KMS-11 (cell line): ENCODE measurements around the gene CPLANE2.

Experiments used
- H2AFZ ChIP-seq: fragments of 200-600 bp; sonication (generic); 2 replicates; pipeline ENCODE4 v1.6.1; 2016; ENCODE audit warnings: antibody characterized with exemption, mixed run types, low read depth
- H3K27ac ChIP-seq: fragments of 200-600 bp; sonication (generic); 2 replicates; pipeline ENCODE4 v1.6.1; 2016; ENCODE audit warnings: mild to moderate bottlenecking, mixed run types
- H3K27me3 ChIP-seq: fragments of 200-600 bp; sonication (generic); 2 replicates; pipeline ENCODE4 v1.6.1; 2017; ENCODE audit warnings: mild to moderate bottlenecking, low read depth, mixed run types, moderate library complexity; ENCODE audit not compliant: insufficient read depth
- H3K36me3 ChIP-seq: fragments of 200-600 bp; sonication (generic); 2 replicates; pipeline ENCODE4 v1.6.1; 2017; ENCODE audit warnings: mild to moderate bottlenecking, mixed run types; ENCODE audit not compliant: insufficient read depth
- H3K4me1 ChIP-seq: fragments of 200-600 bp; sonication (generic); 2 replicates; pipeline ENCODE4 v1.6.1; 2016; ENCODE audit warnings: mild to moderate bottlenecking, low read depth, mixed run types; ENCODE audit not compliant: poor library complexity, severe bottlenecking
- H3K4me2 ChIP-seq: fragments of 200-600 bp; sonication (generic); 2 replicates; pipeline ENCODE4 v1.7.0; 2016; ENCODE audit warnings: mild to moderate bottlenecking, mixed run types
- H3K4me3 ChIP-seq: fragments of 200-600 bp; sonication (generic); IDR thresholded peaks from 2 replicates; pipeline ENCODE4 v1.6.1; 2017; ENCODE audit warnings: low read depth, low read length, mixed read lengths; ENCODE audit not compliant: insufficient read depth
- H3K79me2 ChIP-seq: fragments of 200-600 bp; sonication (generic); 2 replicates; pipeline ENCODE4 v1.6.1; 2016; ENCODE audit warnings: low read depth, mixed run types; ENCODE audit not compliant: insufficient read depth
- H3K9ac ChIP-seq: fragments of 200-600 bp; sonication (generic); 2 replicates; pipeline ENCODE4 v1.6.1; 2016; ENCODE audit warnings: mild to moderate bottlenecking, mixed run types
- H4K20me1 ChIP-seq: fragments of 200-600 bp; sonication (generic); 2 replicates; pipeline ENCODE4 v1.6.1; 2016; ENCODE audit warnings: mild to moderate bottlenecking, mixed run types; ENCODE audit not compliant: insufficient read depth
- TF ChIP-seq, protein P1 (sequence below): fragments of 200-600 bp; sonication (generic); conservative IDR thresholded peaks from 2 replicates; pipeline ENCODE4 v1.6.1; 2017; ENCODE audit warnings: low read depth, mild to moderate bottlenecking, antibody characterized with exemption, low read length, moderate library complexity, mixed read lengths

Gene CPLANE2

DNA sequence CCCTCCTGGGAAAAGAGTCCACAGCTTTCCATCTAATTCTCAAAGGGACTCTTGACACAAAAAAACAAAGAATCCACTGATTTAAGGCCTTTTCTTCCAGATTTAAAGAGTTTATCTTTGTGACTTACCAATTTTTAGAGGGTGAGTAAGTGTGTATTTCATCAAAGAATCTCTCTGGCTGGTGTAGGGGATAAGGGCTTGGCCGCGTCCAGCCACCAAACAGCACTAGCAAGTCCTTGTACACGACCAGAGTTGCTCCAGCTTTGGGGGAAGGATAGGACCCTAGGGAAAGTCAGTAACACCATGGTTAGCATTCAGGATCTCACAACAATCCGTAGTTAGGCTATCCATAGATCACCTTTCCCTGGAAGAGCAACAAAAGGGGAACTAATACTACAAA is 19.5 kb upstream of the CPLANE2 start:
- Histone ChIP-seq H2AFZ (no peak overlapping the region), H4K20me1 (no peaks in the 10 kb centered on the region), H3K9ac (no peak overlapping the region), H3K27ac (no peak overlapping the region), H3K27me3 (no peaks in the 10 kb centered on the region), H3K4me3 (no peak overlapping the region), H3K79me2 (no peaks in the 10 kb centered on the region), H3K4me2 (no peak overlapping the region), H3K36me3 (no peaks in the 10 kb centered on the region), H3K4me1 (peaks cover 25% of the 10 kb centered on the region)
- TF ChIP-seq, protein P1, sequence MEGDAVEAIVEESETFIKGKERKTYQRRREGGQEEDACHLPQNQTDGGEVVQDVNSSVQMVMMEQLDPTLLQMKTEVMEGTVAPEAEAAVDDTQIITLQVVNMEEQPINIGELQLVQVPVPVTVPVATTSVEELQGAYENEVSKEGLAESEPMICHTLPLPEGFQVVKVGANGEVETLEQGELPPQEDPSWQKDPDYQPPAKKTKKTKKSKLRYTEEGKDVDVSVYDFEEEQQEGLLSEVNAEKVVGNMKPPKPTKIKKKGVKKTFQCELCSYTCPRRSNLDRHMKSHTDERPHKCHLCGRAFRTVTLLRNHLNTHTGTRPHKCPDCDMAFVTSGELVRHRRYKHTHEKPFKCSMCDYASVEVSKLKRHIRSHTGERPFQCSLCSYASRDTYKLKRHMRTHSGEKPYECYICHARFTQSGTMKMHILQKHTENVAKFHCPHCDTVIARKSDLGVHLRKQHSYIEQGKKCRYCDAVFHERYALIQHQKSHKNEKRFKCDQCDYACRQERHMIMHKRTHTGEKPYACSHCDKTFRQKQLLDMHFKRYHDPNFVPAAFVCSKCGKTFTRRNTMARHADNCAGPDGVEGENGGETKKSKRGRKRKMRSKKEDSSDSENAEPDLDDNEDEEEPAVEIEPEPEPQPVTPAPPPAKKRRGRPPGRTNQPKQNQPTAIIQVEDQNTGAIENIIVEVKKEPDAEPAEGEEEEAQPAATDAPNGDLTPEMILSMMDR, result no peak

DNA sequence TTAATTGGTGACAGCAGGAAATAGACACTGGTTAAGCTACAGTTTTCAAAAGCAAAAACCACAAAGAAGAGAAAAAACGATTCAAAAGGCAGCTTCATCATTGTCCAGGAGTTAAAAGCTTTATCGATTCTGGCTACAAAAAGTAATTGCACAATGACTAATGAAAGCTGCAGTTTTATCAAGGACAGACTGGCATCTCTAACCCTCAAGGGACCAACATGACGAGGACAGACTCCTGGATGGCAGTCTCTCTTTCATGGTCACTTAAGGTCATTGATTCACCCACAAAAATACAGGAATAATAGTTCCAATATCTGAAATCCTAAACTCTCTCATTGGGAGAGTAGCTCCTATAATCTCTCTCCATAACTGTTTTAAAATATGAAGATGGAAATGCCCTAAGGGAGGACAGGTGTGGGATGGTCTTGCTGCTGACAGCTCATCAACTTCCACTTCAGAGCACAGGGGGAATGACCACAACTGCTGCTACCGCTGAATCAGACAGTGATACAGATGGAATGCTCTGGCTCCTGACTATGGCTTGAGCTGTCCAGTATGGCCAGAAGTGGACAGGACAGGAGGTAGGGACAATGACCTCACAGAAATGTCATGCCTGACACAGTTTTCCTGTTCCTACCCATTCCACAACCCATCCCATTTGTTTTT is 17.4 kb upstream of the CPLANE2 start:
- TF ChIP-seq, protein P1, result no peak
- peak overlapping the region; percentile 24; the same call in 1 of the 2 replicates for H3K27ac ChIP-seq
- no peaks in the 10 kb centered on the region for H3K27me3 ChIP-seq
- no peaks in the 10 kb centered on the region for H3K79me2 ChIP-seq
- H4K20me1 ChIP-seq, result no peaks in the 10 kb centered on the region
- peaks cover 46% of the 10 kb centered on the region for H3K4me1 ChIP-seq
- no peaks in the 10 kb centered on the region for H3K36me3 ChIP-seq
- no peak overlapping the region for H2AFZ ChIP-seq
- H3K9ac ChIP-seq, result no peak overlapping the region
- H3K4me2 ChIP-seq, result no peak overlapping the region
- no peak overlapping the region for H3K4me3 ChIP-seq

DNA sequence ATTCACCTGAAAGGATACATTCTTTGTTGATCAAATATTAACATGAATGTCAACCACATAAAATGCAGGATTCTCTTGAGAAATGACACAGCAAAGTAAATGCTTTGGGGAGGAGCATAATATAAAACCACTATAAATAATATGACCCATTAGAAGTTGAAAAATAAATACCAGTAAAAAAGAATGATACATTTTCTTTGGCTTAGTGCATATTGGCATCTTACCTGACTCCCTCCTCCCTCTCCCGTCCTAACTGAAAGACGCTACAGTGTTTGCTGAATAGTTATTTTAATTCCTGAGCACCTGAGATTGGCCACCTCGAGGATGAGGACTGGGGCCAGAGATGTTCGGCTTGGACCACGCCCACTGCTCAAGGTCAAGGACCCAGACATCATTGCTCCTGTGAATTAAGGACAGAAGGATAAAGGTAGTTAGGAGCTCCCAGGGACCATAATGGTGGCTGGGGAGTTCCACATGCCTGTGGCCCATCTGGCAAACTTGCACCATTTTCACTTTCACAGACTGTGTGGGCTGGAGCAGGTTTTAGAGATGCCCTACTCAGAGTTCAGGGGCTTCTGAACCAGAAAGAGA is 16.4 kb upstream of the CPLANE2 start:
- H3K36me3 ChIP-seq, result no peaks in the 10 kb centered on the region
- H3K4me1 ChIP-seq, result peaks cover 56% of the 10 kb centered on the region
- no peak overlapping the region for H3K9ac ChIP-seq
- TF ChIP-seq, protein P1, result no peak
- no peak overlapping the region for H3K27ac ChIP-seq
- H4K20me1 ChIP-seq, result no peaks in the 10 kb centered on the region
- H3K27me3 ChIP-seq, result no peaks in the 10 kb centered on the region
- H3K4me3 ChIP-seq, result no peak overlapping the region
- no peak overlapping the region for H3K4me2 ChIP-seq
- H2AFZ ChIP-seq, result no peak overlapping the region
- H3K79me2 ChIP-seq, result no peaks in the 10 kb centered on the region

DNA sequence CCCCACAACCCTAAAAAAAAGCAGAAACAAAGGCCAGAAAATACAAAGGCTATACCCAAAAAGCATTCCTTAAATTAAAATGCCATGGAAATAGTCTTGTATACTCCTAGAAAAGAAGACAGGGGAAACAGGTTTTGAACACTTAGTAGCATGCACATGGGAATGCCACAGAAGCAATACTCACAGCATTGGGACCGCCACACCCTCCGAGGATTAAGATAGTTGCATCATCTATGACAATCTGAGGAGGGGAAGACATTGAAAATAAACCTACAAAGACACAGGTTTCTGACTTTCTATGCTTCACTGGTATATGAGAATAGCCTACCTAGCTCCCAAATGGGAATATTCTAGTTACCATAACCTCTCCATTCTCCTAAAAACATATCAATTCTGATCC is 15.9 kb upstream of the CPLANE2 start:
- H3K79me2 ChIP-seq, result no peaks in the 10 kb centered on the region
- no peaks in the 10 kb centered on the region for H3K27me3 ChIP-seq
- H3K4me2 ChIP-seq, result no peak overlapping the region
- H2AFZ ChIP-seq, result no peak overlapping the region
- no peak overlapping the region for H3K27ac ChIP-seq
- TF ChIP-seq, protein P1, result no peak
- no peaks in the 10 kb centered on the region for H4K20me1 ChIP-seq
- H3K4me3 ChIP-seq, result no peak overlapping the region
- no peaks in the 10 kb centered on the region for H3K36me3 ChIP-seq
- peaks cover 61% of the 10 kb centered on the region for H3K4me1 ChIP-seq
- no peak overlapping the region for H3K9ac ChIP-seq
